Measurements from ENCODE around the gene PSMD1.

GRCh38 chr2:231144896-231145295, 88.2 kb downstream of the PSMD1 start:
- TF ChIP-seq CSDC2 (CRISPR knock-in tag; IDR thresholded peaks at IDR 0.05) = no peak
- TF ChIP-seq, protein P1, sequence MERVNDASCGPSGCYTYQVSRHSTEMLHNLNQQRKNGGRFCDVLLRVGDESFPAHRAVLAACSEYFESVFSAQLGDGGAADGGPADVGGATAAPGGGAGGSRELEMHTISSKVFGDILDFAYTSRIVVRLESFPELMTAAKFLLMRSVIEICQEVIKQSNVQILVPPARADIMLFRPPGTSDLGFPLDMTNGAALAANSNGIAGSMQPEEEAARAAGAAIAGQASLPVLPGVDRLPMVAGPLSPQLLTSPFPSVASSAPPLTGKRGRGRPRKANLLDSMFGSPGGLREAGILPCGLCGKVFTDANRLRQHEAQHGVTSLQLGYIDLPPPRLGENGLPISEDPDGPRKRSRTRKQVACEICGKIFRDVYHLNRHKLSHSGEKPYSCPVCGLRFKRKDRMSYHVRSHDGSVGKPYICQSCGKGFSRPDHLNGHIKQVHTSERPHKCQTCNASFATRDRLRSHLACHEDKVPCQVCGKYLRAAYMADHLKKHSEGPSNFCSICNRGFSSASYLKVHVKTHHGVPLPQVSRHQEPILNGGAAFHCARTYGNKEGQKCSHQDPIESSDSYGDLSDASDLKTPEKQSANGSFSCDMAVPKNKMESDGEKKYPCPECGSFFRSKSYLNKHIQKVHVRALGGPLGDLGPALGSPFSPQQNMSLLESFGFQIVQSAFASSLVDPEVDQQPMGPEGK (CRISPR knock-in tag; IDR thresholded peaks at IDR 0.05; ENCODE audit: borderline replicate concordance) = no peak
- no peak for TF ChIP-seq SNAI2 (CRISPR knock-in tag; IDR thresholded peaks at IDR 0.05)
- TF ChIP-seq, protein P2, sequence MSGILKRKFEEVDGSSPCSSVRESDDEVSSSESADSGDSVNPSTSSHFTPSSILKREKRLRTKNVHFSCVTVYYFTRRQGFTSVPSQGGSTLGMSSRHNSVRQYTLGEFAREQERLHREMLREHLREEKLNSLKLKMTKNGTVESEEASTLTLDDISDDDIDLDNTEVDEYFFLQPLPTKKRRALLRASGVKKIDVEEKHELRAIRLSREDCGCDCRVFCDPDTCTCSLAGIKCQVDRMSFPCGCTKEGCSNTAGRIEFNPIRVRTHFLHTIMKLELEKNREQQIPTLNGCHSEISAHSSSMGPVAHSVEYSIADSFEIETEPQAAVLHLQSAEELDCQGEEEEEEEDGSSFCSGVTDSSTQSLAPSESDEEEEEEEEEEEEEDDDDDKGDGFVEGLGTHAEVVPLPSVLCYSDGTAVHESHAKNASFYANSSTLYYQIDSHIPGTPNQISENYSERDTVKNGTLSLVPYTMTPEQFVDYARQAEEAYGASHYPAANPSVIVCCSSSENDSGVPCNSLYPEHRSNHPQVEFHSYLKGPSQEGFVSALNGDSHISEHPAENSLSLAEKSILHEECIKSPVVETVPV (CRISPR knock-in tag; IDR thresholded peaks at IDR 0.05) = no peak
- no peak for TF ChIP-seq ZC3H10 (CRISPR knock-in tag; IDR thresholded peaks at IDR 0.05)
- no peak for TF ChIP-seq ZFP30 (CRISPR knock-in tag; IDR thresholded peaks at IDR 0.05)
- no peak for TF ChIP-seq GLIS3 (CRISPR knock-in tag; IDR thresholded peaks at IDR 0.05)
- TF ChIP-seq CREB5 (CRISPR knock-in tag; IDR thresholded peaks at IDR 0.05; ENCODE audit: low read depth) = no peak
